Activated naive CD4-positive, alpha-beta T cell treated with anti-CD3 and anti-CD28 coated beads for 36 hours (primary cell): ENCODE data around the gene IRX1. TPM values are rescaled to one million over a fixed set of nuclear protein-coding genes. Genes with fewer than 3 reads are reported as not detected.

Experiments used
- CTCF ChIA-PET: fragments of 350-600 bp; sonication (Branson Sonifier 250); formaldehyde crosslinking; loops from one replicate; lab custom pipeline; 2021; ENCODE audit warnings: antibody characterized with exemption; lab: Charles Lee
- DNase-seq: peaks from one replicate; pipeline ENCODE4 v3.0.0-alpha.2; 2020
- H3K27ac Mint-ChIP-seq: one replicate; pipeline ENCODE4 v1.8.0; 2021; ENCODE audit warnings: mild to moderate bottlenecking, mixed read lengths
- H3K27me3 Mint-ChIP-seq: one replicate; pipeline ENCODE4 v1.8.0; 2021; ENCODE audit warnings: low read depth, mixed read lengths
- H3K36me3 Mint-ChIP-seq: one replicate; pipeline ENCODE4 v1.8.0; 2021; ENCODE audit warnings: low read depth, mixed read lengths
- H3K4me1 Mint-ChIP-seq: one replicate; pipeline ENCODE4 v1.8.0; 2021; ENCODE audit warnings: low read depth, mixed read lengths
- H3K4me3 Mint-ChIP-seq: one replicate; pipeline ENCODE4 v1.8.0; 2021; ENCODE audit warnings: mild to moderate bottlenecking, moderate library complexity, mixed read lengths
- H3K9me3 Mint-ChIP-seq: one replicate; pipeline ENCODE4 v1.8.0; 2021; ENCODE audit warnings: mixed read lengths
- intact Hi-C: fragments of 100-400 bp; cut with micrococcal nuclease; formaldehyde crosslinking; loops from one replicate; pipeline ENCODE4 v1.15.1; 2023
- total RNA-seq, 2 experiments: library from RNA; stranded (reverse); gene quantifications; one replicate each; pipeline ENCODE4 v1.2.3, GENCODE V29; 2021

Gene IRX1
- total RNA-seq, 2 experiments from 2014 or later, result not detected

- Mint-ChIP-seq H3K27me3 (peaks cover 65% of the 10 kb centered on the region), H3K4me1 (peaks cover 17% of the 10 kb centered on the region), H3K36me3 (peaks cover 2% of the 10 kb centered on the region), H3K27ac (no peak overlapping the region), H3K9me3 (no peaks in the 10 kb centered on the region), H3K4me3 (no peak overlapping the region)
- intact Hi-C loops, result loop anchor here (5.0 kb wide), 2 partner anchors 854 to 1714 kb away; partner anchors contain the start of gene IRX4
- DNase-seq, result no peak
- CTCF ChIA-PET, result no interaction called here
These were observed 711 bp downstream of the IRX1 start for GRCh38 chr5:3596261-3596825.

- Mint-ChIP-seq H3K27me3 (peaks cover 67% of the 10 kb centered on the region), H3K4me1 (peaks cover 19% of the 10 kb centered on the region), H3K9me3 (no peaks in the 10 kb centered on the region), H3K27ac (no peak overlapping the region), H3K4me3 (no peak overlapping the region), H3K36me3 (peaks cover 2% of the 10 kb centered on the region)
- no peak for DNase-seq
- intact Hi-C loops, result loop anchor here (5.0 kb wide), 2 partner anchors 855 to 1715 kb away; partner anchors contain the start of gene IRX4
- CTCF ChIA-PET, result no interaction called here
These were observed 1.2 kb downstream of the IRX1 start for GRCh38 chr5:3596857-3597166.

- H3K9me3 Mint-ChIP-seq, result no peaks in the 10 kb centered on the region
- H3K4me3 Mint-ChIP-seq, result no peak overlapping the region
- intact Hi-C loops, result loop anchor here (5.0 kb wide), 2 partner anchors 855 to 1715 kb away; partner anchors contain the start of gene IRX4
- H3K27me3 Mint-ChIP-seq, result peaks cover 68% of the 10 kb centered on the region
- peaks cover 20% of the 10 kb centered on the region for H3K4me1 Mint-ChIP-seq
- no peak overlapping the region for H3K27ac Mint-ChIP-seq
- CTCF ChIA-PET, result no interaction called here
- no peak for DNase-seq
- H3K36me3 Mint-ChIP-seq, result peaks cover 2% of the 10 kb centered on the region
These were observed 1.8 kb downstream of the IRX1 start for GRCh38 chr5:3597167-3598007.

GRCh38 chr5:3598207-3598606 lies 2.6 kb downstream of the IRX1 start:
- DNase-seq, result no peak
- Mint-ChIP-seq H3K27me3 (peaks cover 69% of the 10 kb centered on the region), H3K9me3 (no peaks in the 10 kb centered on the region), H3K27ac (no peak overlapping the region), H3K36me3 (peaks cover 2% of the 10 kb centered on the region), H3K4me1 (peaks cover 20% of the 10 kb centered on the region), H3K4me3 (no peak overlapping the region)
- CTCF ChIA-PET, result no interaction called here
- intact Hi-C loops, result loop anchor here (5.0 kb wide), 2 partner anchors 856 to 1716 kb away; partner anchors contain the start of gene IRX4

GRCh38 chr5:3598769-3599211 lies 3.2 kb downstream of the IRX1 start:
- Mint-ChIP-seq H3K27me3 (peaks cover 70% of the 10 kb centered on the region), H3K36me3 (peaks cover 2% of the 10 kb centered on the region), H3K4me3 (no peak overlapping the region), H3K4me1 (peaks cover 18% of the 10 kb centered on the region), H3K9me3 (no peaks in the 10 kb centered on the region), H3K27ac (no peak overlapping the region)
- intact Hi-C loops, result loop anchor here (5.0 kb wide), 2 partner anchors 856 to 1716 kb away; partner anchors contain the start of gene IRX4
- no peak for DNase-seq
- CTCF ChIA-PET, result no interaction called here

- Mint-ChIP-seq H3K4me1 (peaks cover 14% of the 10 kb centered on the region), H3K27ac (no peak overlapping the region), H3K9me3 (no peaks in the 10 kb centered on the region), H3K4me3 (no peak overlapping the region), H3K36me3 (peaks cover 2% of the 10 kb centered on the region), H3K27me3 (peaks cover 71% of the 10 kb centered on the region)
- intact Hi-C loops, result loop anchor here (5.0 kb wide), 3 partner anchors 847 to 1717 kb away; partner anchors contain the start of genes IRX2 and IRX4
- CTCF ChIA-PET, result no interaction called here
- DNase-seq, result no peak
These were observed 3.8 kb downstream of the IRX1 start for GRCh38 chr5:3599226-3600105.

GRCh38 chr5:3600106-3601060 lies 4.8 kb downstream of the IRX1 start:
- no peak for DNase-seq
- intact Hi-C loops, result loop anchor here (5.0 kb wide), 1 partner anchor 848 kb away; the partner anchor contains the start of gene IRX2
- peaks cover 2% of the 10 kb centered on the region for H3K36me3 Mint-ChIP-seq
- no peak overlapping the region for H3K27ac Mint-ChIP-seq
- H3K4me1 Mint-ChIP-seq, result peaks cover 14% of the 10 kb centered on the region
- peaks cover 76% of the 10 kb centered on the region for H3K27me3 Mint-ChIP-seq
- no peak overlapping the region for H3K4me3 Mint-ChIP-seq
- H3K9me3 Mint-ChIP-seq, result no peaks in the 10 kb centered on the region
- CTCF ChIA-PET, result no interaction called here

- CTCF ChIA-PET, result no interaction called here
- no peak for DNase-seq
- Mint-ChIP-seq H3K4me3 (no peak overlapping the region), H3K27ac (no peak overlapping the region), H3K4me1 (peaks cover 14% of the 10 kb centered on the region), H3K9me3 (no peaks in the 10 kb centered on the region), H3K27me3 (peaks cover 78% of the 10 kb centered on the region), H3K36me3 (peaks cover 2% of the 10 kb centered on the region)
- intact Hi-C loops, result loop anchor here (5.0 kb wide), 1 partner anchor 849 kb away; the partner anchor contains the start of gene IRX2
These were observed 5.6 kb downstream of the IRX1 start for GRCh38 chr5:3601061-3601710.

- Mint-ChIP-seq H3K27ac (no peak overlapping the region), H3K4me1 (peaks cover 10% of the 10 kb centered on the region), H3K4me3 (no peak overlapping the region), H3K9me3 (peaks cover 1% of the 10 kb centered on the region), H3K36me3 (peaks cover 2% of the 10 kb centered on the region), H3K27me3 (peaks cover 78% of the 10 kb centered on the region)
- DNase-seq, result no peak
- intact Hi-C loops, result loop anchor here (5.0 kb wide), 1 partner anchor 850 kb away; the partner anchor contains the start of gene IRX2
- CTCF ChIA-PET, result interaction anchor here (0.5 kb wide), 1 partner anchor 694 kb away, joined by 3 read pairs; no protein-coding TSS in a partner anchor
These were observed 6.5 kb downstream of the IRX1 start for GRCh38 chr5:3601911-3602782.
